ENCODE measurements around the gene BLOC1S1. TPM values are rescaled to one million over a fixed set of nuclear protein-coding genes. Genes with fewer than 3 reads are reported as not detected.

The BLOC1S1 gene
- total and polyA plus RNA-seq, 9 of the 15 experiments (the other 6 are each of a cell fraction or from before 2014, with no cell fraction given): 75.2 to 161 (median 98.8) TPM

GRCh38 chr12:55715833-55716581 lies at the start of gene BLOC1S1 (continued):
- TF ChIP-seq, protein P1, sequence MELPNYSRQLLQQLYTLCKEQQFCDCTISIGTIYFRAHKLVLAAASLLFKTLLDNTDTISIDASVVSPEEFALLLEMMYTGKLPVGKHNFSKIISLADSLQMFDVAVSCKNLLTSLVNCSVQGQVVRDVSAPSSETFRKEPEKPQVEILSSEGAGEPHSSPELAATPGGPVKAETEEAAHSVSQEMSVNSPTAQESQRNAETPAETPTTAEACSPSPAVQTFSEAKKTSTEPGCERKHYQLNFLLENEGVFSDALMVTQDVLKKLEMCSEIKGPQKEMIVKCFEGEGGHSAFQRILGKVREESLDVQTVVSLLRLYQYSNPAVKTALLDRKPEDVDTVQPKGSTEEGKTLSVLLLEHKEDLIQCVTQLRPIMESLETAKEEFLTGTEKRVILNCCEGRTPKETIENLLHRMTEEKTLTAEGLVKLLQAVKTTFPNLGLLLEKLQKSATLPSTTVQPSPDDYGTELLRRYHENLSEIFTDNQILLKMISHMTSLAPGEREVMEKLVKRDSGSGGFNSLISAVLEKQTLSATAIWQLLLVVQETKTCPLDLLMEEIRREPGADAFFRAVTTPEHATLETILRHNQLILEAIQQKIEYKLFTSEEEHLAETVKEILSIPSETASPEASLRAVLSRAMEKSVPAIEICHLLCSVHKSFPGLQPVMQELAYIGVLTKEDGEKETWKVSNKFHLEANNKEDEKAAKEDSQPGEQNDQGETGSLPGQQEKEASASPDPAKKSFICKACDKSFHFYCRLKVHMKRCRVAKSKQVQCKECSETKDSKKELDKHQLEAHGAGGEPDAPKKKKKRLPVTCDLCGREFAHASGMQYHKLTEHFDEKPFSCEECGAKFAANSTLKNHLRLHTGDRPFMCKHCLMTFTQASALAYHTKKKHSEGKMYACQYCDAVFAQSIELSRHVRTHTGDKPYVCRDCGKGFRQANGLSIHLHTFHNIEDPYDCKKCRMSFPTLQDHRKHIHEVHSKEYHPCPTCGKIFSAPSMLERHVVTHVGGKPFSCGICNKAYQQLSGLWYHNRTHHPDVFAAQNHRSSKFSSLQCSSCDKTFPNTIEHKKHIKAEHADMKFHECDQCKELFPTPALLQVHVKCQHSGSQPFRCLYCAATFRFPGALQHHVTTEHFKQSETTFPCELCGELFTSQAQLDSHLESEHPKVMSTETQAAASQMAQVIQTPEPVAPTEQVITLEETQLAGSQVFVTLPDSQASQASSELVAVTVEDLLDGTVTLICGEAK (IDR thresholded peaks at IDR 0.05): peak; percentile 62
- TF ChIP-seq, protein P1 (CRISPR knock-in tag; IDR thresholded peaks at IDR 0.05): no peak
- TF ChIP-seq TEAD2 (tag; IDR thresholded peaks at IDR 0.05) (no peak), NFIX (CRISPR knock-in tag; IDR thresholded peaks at IDR 0.05; ENCODE audit: low read depth) (no peak), ZFX (CRISPR knock-in tag; IDR thresholded peaks at IDR 0.05) (peak; percentile 100), PML (IDR thresholded peaks at IDR 0.05; ENCODE audit: low read length) (no peak; the same call in 1 of the 2 replicates), ZNF395 (CRISPR knock-in tag; IDR thresholded peaks at IDR 0.05) (peak; percentile 74; the same call in 1 of the 2 replicates), NEUROD1 (IDR thresholded peaks at IDR 0.05; ENCODE audit: borderline replicate concordance, low read depth, low read length, partially characterized antibody) (peak; percentile 36), HDAC1 (IDR thresholded peaks at IDR 0.05) (peak; percentile 73 to 99; a peak in 3 of 4 replicates), ZBTB7A (IDR thresholded peaks at IDR 0.05; ENCODE audit: borderline replicate concordance, control insufficient read depth, low read depth, low read length) (peak; percentile 52; the same call in 1 of the 2 replicates), SMAD3 (CRISPR knock-in tag; conservative IDR thresholded peaks at IDR 0.05) (0 out of 2 replicates have a peak, but pooled peaks have one; percentile 29), HLTF (IDR thresholded peaks at IDR 0.05) (0 out of 2 replicates have a peak, but pooled peaks have one; percentile 62), PCBP1 (IDR thresholded peaks at IDR 0.05; ENCODE audit: low read depth, low read length, poor library complexity, severe bottlenecking) (no peak)
